Stimulated activated CD4-positive, alpha-beta T cell treated with anti-CD3 and anti-CD28 coated beads, Interleukin-2, amount 100 ng/mL, for 48 hours (primary cell): ENCODE results near the gene PRKAB1.
"Not testable (repeated sequence)": the region's sequence is repeated elsewhere in the genome, so short reads cannot be mapped to it uniquely, and the experiment has no call there.

Experiments used
- DNase-seq, 2 donors: peaks; one replicate each; pipeline ENCODE4 v3.0.0-alpha.2; 2020

The PRKAB1 gene

DNA sequence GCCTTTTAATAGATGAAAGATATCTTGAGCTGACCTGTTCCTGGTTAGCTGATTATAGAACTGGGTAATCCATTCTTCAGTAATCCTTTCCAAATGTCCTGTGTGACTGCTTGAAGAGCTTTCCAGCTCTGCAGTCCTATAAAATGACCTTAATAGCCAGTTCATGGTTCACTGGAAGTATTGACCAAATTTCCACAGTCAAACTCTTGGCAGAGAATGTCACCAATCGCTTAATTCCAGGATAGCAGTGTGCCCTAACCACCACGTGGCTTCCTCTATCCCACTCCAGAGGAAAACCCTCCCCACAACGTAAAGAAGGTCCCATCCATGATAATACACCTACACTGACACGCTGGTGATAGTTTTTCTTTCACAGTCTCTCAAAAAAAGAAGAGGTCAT lies 17.4 kb downstream of the PRKAB1 start:
- DNase-seq, result no peak

DNA sequence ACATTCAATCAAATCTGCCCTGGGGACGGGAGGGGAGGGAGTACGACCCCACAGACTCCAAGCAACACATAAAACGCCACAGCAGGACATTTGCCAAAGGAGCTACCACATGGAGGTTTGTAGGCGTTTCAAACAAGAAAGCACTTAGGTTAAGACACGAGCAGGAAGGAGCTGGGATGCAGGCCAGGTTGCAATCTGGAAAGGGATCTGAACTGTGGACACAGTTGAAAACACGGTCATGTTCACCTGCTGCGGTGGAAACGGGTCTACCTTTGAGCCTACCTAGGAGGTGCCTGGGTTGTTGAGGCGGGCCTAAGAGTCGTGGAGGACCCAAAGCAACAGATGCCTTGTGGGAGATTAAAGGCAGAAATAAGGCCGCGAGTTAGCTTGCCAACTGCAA lies 18.4 kb downstream of the PRKAB1 start:
- DNase-seq, result no peak

DNA sequence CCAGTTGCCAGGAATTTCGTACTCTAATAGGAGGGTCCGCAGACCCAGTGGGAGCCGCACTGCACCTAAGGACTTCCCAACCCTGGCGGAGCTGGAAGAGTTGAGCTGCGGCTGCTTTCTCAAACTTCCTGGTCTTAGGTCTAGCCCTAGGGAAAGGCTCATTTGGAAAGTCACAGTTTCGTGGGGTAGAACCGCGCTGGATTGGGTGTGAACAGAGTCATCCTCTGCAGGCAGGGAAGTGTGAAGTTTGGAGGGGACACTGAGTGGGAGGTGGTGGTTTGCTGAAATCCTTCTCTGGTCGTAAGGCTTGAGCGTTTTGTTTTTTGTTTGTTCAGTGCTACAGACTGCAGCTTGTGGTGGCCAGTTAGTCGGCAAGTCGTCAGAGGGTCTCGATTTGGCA lies 18.8 kb downstream of the PRKAB1 start:
- no peak for DNase-seq

DNA sequence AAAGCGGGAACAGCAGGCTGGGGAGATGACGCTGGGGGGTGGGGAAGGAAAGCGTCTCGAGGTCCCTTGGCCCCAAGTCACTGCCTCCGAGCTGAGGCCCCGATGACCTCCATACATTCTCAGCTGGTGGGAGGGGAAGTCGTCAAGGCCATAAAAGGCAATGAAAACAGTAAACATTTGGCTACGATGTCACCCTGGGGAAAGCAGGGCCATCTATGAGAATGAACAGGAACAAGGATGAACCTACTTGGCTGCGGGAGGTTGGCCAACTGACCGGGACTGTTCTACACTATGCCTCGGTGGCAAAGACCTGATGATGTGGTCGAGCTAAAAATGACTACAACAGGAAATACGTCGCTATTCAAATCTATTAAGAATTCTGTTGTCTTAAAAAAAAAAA lies 19.5 kb downstream of the PRKAB1 start:
- DNase-seq, result no peak

DNA sequence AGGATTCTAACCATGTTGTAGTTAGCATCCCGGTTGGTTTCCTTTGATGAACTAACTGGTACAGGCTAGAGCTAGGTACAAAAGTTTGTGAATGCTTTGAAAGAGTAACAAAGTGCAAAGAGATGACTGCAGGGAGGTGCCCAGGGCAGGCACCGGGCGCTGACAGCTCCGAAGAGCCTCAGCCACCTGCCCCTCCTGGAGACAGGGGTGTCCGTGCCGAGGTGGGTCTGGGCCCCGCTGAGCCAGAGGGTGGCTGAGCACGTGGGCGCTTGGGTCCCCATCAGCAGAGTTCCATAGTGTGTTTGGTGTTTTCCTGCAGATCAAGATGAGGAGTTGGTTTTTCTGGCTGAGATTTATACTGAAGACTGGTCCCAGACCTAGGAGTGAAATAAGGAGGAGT lies 19.9 kb downstream of the PRKAB1 start:
- no peak for DNase-seq

DNA sequence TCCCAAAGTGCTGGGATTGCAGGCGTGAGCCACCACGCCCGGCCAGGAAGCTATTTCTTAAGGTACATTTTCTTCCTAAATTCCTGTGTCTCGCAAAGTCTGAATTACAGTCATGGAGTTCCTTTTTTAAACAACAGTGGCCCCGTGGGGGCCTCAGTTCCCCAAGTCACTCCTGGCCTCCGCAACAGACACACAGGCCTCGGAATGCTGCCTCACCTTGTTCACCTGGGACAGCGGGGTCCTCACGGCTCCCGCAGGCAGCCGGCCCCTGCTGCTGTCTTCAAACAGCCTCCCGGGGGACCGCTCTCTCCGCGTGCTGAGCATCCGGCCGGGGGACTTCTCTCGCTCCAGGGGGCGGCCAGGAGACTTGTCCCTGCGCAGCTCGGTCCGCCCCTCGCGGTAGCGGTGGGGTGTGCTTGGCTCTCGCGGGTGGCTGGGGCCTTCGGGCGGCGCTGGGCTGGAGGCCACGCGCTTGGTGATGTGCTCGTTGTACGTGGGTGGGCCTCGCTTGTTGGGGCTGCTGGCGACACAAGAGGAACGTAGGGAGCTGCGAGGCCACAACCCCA lies 22.1 kb downstream of the PRKAB1 start:
- DNase-seq, result no peak

DNA sequence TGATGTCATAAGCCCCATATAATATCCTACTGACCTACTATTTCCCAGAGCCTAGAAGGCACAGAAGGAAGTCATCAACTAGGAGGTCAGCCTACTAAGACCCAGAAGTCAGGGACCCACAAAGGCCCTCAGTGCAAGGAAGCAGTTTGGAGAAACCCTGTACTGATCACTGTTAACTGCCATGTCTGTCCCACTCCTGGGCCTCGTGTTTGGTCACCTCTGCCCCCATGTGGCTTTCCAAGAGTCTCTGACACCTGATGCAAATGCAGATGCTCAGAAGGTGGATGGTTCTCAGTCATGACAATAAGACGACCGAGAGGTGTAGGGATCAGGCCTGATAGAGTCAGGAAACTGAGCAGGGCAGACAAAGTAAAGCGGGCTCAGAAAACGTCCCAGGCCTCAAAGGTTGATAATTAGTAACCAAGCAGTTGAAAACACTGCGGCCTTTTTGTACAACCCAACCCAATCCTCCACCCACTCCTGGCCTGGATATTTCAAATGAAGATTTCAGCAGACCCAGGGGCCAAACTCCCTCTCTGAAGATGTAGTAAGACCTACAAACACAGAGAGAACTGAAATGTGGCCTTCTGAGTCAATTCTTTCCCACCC lies 23.4 kb downstream of the PRKAB1 start:
- no peak for DNase-seq

DNA sequence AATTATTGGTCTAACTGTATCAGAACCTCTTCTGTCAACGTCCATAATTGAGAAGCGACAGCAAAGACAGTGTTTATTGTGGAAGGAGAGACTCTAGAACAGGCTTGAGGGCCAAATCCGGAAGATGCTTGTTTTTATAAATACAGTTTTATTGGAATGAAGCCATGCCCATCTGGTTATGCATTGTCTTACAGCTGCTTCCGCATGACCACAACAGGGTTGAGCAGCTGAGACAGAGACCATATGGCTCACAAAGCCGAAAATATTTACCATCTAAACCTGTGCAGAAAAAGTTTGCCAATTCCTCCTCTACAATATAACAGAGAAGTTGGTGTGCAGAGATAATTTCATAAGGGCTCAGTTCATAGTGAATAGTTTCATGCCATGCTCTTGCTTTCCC lies 24.5 kb downstream of the PRKAB1 start:
- DNase-seq, result no peak

DNA sequence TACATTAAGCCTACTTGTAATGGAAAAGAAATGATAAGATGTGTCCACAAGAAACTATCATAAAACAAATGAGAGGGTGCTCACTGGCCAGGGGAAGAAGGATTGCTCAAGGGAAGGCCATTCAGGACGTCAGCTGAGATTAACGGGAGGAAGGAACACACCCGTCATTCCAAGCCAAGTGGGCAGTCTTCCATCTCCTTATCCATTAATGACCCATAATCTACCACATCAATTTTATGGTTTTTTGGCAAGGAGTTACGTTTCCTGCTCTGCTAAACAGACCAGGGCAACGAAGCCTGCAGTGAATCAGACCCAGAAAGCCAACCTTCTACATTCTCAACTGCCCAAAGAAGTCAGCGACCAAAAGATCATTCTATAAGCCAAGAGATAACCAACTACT lies 25.1 kb downstream of the PRKAB1 start:
- no peak for DNase-seq

DNA sequence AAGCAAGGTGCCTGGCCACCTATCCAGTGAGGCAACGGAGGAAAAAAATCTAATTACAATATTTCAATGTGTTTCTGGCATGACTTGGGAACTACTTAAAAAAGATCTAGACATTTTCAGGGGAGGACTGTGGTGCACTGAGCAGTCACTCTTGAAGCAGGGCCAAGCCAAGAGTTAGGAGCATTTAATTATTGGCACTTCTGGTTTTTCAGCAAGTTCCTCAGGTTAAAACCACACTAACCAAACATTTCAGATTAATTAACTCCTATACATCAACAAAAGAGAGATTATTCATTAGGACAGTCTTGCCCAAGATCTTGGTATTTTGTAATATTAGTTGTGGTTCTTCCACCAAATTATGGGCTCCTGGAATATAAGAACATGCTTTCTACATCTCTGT lies 25.6 kb downstream of the PRKAB1 start:
- DNase-seq, result no peak

DNA sequence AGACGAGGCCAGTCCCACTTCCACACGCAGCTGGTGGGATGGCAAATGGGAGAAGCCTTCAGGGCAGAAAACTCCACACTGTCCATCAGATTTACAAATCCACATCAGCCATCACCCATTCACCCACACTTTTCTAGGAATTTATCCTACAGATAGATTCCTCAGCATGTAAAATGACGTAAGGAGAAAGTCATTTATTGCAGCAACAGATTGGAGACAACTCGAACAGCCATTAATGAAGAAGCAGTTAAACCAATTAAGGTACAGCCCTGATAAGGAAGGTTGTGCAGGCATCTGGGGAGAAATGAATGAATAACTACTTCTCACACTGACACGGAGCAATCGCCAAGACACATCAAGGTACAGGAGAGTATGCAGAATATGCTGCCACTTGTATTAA lies 26.2 kb downstream of the PRKAB1 start:
- DNase-seq, result no peak

DNA sequence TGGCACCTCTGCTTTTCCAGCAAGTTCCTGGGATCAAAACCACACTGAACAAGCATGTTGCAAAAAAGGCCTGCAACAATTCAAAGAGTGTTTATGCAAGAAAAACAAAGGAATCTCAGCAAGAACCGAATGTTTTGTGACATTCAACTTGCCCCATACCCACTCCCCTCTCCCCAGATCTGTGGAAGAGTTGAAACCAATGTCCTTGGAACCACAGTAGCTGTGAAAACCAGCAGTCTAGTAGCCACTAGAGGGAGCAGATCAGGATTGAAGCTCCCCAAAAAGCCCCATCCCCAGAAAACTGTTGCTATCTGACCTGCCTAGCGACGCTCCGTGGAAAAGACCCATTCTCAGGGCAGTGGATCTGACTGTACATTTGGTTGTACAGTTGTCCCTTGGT lies 27.1 kb downstream of the PRKAB1 start:
- DNase-seq, result no peak

DNA sequence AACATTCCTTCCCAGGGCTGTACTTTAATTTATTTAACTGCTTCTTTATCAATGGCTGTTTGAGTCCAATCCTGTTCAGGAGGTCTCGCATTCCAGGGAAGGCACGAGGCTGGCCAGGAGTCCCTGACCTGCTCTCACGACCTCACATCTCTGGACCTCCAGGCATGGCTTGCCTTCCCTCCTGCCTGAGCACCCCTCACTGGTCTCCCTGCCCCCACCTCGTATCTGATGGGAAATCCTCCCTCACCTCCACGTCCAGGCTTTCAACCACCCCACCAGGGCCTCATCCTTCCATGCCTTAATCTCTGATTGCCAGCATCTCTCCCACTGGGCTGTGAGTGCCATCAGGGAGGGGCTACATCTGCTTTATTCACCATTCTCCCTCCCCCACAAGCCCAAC lies 29.0 kb downstream of the PRKAB1 start:
- no peak for DNase-seq

DNA sequence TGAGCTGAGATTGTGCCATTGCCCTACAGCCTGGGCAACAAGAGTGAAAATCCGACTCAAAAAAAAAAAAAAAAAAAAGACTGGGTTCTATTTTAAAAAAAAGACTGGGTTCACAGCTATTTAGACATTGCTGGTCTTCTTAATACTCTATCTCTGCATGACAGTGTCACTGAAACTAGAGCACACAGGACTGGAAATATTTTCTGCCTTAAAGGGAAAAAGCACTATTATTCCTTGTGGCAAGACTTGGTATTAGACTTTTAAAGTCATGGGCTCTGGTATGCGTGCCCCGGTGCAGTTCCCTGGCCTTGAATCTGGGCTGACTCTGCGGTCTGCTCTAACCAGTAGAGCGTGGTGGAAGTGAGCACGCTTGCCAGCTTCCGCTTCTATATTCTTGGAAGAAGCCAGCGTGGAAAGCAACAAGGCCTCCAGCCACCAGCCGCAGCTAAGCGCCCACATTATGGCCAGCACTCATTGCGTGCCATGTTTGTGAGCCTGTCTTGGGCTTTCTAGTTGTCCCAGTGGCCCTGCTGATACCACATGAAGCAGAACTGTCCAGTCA lies 31.3 kb downstream of the PRKAB1 start:
- no peak for DNase-seq

DNA sequence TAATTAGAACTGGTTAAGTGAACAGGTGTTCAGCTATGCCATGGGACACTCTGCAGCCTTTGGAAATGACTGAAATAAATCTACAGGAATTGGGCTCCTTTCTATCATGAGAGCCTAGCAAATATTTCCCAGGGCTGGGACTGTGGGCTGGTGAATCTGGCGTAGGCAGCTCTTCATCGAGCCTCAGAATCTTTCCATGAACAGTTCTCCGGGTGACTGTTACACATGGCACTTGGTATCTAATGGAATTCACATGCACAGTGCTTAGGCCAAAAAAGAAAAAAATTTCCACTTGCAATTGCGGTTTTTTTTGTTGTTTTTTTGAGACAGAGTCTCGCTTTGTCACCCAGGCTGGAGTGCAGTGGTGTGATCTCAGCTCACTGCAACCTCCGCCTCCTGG lies 32.1 kb downstream of the PRKAB1 start:
- no peak for DNase-seq

DNA sequence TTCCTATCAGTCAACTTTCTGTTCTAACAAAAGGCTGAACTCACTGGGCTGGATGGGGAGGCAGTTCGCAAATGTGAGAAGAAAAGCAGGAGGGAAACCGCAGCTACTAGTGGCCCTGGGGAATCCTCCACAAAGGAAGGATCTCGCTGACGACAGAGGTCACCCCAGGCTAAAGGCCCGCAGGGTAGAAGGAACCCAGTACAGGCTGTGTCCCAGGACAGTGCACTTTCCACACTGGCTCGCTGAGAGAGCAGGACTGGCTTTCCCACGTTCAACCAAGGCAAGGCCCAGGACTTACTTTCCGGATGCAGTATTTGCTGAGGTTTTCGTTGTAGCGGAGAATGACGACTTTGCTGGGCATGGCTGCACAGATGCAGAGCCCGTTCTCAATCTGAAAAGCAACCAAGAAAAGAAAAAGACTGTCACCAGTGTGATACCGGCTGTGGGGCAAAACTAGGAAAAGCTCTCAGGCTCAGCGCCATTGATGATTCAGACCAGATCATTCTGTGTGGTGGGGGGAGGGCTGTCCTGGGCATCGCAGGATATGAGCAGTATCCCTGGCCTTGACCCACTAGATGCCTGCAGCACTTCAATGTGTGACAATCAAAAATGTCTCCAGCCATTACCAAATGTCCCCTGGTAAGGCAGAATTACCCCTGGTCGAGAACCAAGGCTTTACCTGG lies 36.3 kb downstream of the PRKAB1 start:
- DNase-seq, result no peak

DNA sequence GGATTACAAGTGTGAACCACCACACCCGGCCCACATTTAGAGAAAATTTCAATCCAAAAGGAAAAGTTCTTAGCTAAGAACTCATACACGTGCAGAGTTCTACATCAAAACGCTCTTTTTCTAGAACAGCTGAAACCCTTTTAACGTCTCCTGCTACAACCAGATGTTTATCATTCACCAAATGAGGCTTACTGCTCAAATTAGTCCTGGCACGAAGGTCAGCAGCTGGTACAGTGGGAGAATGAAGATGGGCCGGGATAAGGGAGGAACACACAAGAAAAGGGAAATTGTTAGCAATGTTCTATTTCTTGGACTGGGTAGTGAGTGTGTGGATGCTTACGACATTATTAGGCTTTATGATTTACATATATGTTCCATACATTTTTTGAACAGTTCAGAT lies 37.2 kb downstream of the PRKAB1 start:
- DNase-seq, result no peak

DNA sequence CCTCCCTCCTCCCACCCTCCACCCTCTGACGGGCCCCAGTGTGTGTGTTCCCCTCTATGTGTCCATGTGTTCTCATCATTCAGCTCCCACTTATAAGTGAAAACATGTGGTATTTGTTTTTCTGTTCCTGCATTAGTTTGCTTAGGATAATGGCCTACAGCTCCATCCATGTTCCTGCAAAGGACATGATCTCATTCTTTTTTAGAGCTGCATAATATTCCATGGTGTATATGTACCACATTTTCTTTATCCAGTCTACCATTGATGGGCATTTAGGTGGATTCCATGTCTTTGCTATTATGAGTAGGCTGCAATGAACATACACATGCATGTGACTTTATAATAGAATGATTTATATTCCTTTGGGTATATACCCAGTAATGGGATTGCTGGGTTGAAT lies 38.5 kb downstream of the PRKAB1 start:
- not testable (repeated sequence) for DNase-seq

DNA sequence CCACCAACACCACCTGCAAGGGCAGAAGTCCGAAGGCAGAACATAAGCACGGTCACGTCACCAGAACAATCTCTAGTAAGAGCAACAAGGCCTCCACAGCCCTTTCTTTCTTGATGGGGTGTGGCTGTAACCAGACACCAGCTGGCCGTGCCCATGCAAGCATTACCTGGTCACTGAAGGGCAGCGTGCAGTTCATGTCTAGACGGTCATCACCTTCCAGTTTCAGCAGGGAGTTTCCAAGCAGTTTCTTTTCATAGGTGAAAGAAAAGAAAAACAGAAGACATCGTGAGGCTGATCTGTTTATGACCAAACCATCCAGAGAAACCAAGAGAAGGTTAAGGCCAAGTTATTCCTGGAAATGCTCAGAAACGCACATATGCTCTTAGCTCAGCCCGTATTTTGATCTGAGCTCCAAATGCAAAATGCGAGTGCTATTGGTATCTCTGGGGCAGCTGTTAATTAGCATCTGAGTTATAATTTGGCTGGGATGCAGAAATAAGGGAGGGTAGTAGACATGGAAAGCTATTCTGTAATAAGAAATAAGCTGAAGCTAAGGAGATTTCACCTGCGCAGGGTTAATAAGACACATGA lies 42.5 kb downstream of the PRKAB1 start:
- DNase-seq, result no peak

DNA sequence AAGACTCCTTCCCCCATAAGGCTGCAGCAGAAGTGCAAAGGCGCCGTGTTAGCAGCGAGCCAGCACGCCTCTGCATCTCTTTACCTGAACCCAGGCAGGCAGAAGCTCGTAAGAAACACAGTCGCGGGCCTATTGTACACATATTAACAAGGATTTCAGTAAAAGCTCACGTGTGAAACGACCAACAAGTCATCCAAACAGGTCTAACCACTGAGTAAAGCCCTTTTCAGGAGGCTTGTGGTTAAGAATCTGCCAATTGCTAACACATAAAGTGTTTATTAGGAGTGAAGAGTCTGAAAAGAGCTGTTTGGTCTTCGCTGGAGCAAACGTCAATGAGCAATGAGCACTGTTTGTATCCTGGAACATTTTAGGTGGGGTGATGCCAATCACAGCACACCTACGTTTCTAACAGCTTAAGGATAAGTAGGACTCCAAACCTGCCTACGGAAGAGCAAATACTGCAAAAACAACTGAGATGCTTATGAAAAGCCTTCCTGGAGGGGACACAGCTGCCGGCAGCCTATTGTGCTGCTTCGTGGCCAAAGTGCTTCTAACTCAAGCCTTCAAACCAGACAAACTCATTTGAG lies 43.1 kb downstream of the PRKAB1 start:
- DNase-seq, result no peak

DNA sequence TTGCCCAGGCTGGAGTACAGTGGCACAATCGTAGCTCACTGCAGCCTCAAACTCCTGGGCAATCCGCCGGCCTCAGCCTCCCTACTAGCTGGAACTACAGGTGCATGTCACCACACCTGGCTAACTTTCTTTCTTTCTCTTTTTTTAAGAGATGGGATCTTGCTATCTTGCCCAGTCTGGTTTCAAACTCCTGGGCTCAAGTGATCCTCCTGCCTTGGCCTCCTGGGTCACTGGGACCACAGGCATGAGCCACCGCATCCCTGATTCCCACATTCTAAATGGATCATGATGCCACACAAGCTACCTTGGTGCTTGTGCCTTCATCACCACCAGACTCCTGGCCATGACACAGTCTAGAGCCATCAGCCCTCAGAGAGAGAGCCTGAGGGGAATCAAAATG lies 43.8 kb downstream of the PRKAB1 start:
- DNase-seq, result no peak

DNA sequence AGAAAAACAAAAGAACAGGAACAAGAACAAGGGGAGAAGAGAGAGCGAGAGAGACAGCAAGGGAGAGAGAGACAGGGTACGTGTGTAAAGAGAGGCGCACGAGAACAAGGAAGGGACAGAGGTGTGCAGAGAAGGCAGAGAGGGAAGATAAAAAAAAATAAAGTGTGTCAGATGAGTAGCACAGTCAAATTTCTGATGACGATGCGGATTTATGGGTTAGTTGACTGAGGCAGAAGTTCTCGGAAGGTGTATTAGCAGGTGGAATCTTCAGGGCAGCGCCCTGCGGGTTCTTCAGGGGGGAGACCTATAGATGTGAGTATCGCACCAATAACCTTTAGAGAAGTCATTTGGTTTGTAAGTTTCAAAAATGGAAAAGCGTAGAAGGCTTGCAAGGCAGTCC lies 44.8 kb downstream of the PRKAB1 start:
- no peak for DNase-seq

DNA sequence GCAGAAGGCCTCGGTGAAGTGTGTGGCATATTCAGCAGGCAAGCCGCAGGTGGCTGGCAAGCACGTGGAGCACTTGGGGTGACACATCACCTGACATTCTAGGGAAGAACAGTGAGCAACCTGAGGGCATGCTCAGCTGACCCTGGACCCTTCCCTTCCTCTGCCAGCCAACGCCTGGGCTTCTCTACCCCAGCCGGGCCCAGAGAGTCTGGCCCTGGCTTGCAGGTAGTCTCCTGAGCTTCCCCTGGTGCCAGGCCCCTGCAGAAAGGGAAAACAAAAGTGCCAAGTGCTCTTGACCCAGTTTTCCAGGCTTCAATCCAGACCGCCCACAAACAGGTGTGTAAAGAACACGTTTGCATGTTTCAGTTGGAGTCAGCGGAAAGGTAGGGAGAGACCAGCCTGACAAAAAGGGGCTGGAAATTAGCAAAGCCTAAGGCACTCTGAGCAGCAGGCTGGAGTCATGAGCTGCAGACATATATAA lies 45.7 kb downstream of the PRKAB1 start:
- DNase-seq, result no peak
